Activated gamma-delta T cell (primary cell): ENCODE results near the gene KLHDC8A.

Source experiments
- DNase-seq: peaks from one replicate; lab custom pipeline; 2025; lab: John Stamatoyannopoulos, UW

The KLHDC8A gene

GRCh38 chr1:205296154-205296553 lies 60.6 kb downstream of the KLHDC8A start:
- DNase-seq: no peak

GRCh38 chr1:205294934-205295333 lies 61.8 kb downstream of the KLHDC8A start:
- DNase-seq: no peak

- DNase-seq: no peak
Measured at GRCh38 chr1:205294175-205294917, 62.4 kb downstream of the KLHDC8A start.

- no peak for DNase-seq
Measured at GRCh38 chr1:205293350-205294074, 63.2 kb downstream of the KLHDC8A start.

- DNase-seq: no peak
Measured at GRCh38 chr1:205291596-205291995, 65.1 kb downstream of the KLHDC8A start.

- peak; percentile 32 for DNase-seq
Measured at GRCh38 chr1:205287767-205288559, 68.8 kb downstream of the KLHDC8A start.

GRCh38 chr1:205287076-205287475 lies 69.6 kb downstream of the KLHDC8A start:
- DNase-seq: no peak

GRCh38 chr1:205286335-205286950 lies 70.3 kb downstream of the KLHDC8A start:
- DNase-seq: peak; percentile 26
